Measurements from ENCODE around the gene MICOS13.

DNA sequence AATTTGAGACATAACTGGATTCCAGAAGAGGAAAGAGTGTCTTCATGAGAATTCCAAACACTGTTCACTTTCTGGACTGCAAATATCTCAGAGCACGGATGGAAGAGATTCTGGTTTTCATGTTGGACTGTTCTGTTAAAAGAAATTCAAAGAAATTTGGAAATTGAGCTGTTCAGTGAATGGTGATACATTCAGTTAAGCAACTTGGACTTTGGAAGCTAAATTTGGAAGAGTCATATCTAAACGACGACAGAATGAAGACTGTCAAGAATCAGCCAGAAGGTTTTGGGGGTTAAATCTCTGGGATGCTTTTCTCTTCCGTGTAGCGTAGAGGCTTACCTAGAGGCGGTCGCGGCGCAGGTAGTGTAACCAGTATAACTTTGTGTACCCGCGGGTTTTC is 31.9 kb downstream of the MICOS13 start:
- TF ChIP-seq GATA2 (CRISPR knock-in tag; IDR thresholded peaks at IDR 0.05) (no peak), SMC3 (IDR thresholded peaks at IDR 0.05; ENCODE audit: low read depth, low read length) (no peak), JUND (IDR thresholded peaks at IDR 0.05) (no peak), POLR2AphosphoS5 (IDR thresholded peaks at IDR 0.05; ENCODE audit: low read depth, low read length) (no peak)
- TF ChIP-seq, protein P1, sequence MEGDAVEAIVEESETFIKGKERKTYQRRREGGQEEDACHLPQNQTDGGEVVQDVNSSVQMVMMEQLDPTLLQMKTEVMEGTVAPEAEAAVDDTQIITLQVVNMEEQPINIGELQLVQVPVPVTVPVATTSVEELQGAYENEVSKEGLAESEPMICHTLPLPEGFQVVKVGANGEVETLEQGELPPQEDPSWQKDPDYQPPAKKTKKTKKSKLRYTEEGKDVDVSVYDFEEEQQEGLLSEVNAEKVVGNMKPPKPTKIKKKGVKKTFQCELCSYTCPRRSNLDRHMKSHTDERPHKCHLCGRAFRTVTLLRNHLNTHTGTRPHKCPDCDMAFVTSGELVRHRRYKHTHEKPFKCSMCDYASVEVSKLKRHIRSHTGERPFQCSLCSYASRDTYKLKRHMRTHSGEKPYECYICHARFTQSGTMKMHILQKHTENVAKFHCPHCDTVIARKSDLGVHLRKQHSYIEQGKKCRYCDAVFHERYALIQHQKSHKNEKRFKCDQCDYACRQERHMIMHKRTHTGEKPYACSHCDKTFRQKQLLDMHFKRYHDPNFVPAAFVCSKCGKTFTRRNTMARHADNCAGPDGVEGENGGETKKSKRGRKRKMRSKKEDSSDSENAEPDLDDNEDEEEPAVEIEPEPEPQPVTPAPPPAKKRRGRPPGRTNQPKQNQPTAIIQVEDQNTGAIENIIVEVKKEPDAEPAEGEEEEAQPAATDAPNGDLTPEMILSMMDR (IDR thresholded peaks at IDR 0.05) = no peak
- TF ChIP-seq, protein P2, sequence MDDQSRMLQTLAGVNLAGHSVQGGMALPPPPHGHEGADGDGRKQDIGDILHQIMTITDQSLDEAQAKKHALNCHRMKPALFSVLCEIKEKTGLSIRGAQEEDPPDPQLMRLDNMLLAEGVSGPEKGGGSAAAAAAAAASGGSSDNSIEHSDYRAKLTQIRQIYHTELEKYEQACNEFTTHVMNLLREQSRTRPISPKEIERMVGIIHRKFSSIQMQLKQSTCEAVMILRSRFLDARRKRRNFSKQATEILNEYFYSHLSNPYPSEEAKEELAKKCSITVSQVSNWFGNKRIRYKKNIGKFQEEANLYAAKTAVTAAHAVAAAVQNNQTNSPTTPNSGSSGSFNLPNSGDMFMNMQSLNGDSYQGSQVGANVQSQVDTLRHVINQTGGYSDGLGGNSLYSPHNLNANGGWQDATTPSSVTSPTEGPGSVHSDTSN (IDR thresholded peaks at IDR 0.05) = no peak

Data from SK-N-SH (cell line).